HG03097 (cell line): ENCODE data around the gene TECPR1.

ENCODE experiments used
- ATAC-seq: cut with Tn5 transposase; IDR thresholded peaks from one replicate; pipeline ENCODE4 v1.9.1; 2021; ENCODE audit not compliant: unreplicated experiment, low FRiP score

Gene TECPR1

DNA sequence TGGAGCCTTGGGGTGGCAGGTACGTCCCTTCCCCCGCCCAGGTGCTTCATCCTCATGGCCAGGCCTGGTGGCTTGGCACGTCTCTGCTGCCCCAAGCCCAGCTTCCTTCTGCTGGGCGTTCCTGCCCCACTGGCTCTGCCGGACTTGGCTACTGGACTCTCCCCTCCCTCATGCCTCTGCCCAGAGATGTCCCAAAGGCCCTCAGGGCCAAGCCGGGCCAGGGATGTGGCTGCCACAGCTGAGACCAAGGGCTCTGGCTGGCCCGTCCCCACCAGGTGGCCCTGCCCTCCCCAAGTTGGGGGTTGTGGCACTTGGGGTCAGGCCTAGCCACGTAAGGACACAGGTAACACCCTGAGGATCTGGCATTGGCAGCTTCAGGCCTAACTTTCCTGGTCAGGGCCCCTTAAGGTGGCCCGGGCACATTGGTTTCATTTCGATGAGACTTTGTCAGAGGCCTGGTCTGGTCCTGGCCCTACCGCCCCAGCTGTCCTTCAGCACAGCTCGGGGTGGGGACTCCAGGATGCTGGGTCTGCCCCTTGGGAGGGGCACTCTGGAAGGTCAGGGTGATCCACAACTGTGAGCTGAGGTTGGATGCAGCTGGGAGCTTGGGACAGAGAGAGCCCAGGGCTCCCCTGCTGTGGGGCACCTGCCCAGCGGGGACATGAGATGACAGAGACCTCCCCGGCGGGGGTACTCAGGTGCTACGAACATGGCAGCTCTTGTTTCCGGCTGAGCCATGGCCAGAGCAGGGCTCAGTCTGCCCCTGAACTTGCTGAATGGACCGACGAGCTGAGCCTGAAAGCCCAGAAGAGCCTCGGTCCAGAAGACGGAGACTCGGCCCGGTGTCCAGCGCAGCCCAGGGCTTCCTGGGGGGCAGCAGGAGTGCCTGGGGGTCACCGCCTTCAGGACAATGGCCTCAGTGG lies 37.9 kb downstream of the TECPR1 start:
- ATAC-seq: no peak

DNA sequence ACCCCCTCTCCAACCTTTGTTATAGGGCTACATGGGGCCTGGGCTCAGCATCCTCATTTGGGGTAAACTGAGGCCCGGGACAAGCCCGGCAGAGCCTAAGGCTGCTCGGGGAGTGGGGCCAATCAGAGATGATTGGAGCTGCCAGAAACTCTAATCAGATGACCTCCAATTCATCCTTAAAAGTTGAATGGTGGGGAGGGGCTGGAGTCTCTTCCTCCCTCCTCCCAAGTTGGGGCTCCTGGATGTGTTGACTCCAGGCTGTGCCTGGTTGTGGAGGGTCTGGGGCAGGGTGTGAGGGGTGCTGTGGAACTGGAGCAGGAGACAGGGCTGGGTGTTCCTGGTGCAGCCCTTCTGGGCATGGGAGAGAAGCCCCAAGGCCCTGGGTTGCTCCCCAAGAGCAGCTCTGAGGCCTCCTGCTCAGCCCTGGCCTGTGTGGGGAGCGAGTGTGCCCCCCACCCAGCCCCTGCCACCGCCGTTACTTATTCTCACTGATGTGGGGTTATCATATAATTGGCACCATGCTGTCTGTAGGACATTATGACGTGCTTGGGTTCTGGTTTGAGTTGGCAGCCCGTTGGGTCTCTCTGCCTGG lies 38.6 kb downstream of the TECPR1 start:
- no peak for ATAC-seq

DNA sequence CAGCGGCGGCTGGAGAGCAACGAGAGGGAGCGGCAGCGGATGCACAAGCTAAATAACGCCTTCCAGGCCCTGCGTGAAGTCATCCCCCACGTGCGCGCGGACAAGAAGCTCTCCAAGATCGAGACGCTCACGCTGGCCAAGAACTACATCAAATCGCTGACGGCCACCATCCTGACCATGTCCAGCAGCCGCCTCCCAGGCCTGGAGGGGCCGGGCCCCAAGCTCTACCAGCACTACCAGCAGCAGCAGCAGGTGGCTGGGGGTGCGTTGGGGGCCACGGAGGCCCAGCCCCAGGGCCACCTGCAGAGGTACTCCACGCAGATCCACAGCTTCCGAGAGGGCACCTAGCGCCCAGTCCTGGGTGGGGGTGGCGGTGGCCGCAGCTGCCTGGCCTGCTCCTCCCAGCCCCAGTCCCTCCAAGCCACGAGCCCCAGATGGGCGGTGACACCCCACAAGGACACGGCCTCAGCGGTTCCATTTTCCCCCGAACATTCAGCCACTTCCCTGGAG lies 39.4 kb downstream of the TECPR1 start:
- ATAC-seq: no peak

DNA sequence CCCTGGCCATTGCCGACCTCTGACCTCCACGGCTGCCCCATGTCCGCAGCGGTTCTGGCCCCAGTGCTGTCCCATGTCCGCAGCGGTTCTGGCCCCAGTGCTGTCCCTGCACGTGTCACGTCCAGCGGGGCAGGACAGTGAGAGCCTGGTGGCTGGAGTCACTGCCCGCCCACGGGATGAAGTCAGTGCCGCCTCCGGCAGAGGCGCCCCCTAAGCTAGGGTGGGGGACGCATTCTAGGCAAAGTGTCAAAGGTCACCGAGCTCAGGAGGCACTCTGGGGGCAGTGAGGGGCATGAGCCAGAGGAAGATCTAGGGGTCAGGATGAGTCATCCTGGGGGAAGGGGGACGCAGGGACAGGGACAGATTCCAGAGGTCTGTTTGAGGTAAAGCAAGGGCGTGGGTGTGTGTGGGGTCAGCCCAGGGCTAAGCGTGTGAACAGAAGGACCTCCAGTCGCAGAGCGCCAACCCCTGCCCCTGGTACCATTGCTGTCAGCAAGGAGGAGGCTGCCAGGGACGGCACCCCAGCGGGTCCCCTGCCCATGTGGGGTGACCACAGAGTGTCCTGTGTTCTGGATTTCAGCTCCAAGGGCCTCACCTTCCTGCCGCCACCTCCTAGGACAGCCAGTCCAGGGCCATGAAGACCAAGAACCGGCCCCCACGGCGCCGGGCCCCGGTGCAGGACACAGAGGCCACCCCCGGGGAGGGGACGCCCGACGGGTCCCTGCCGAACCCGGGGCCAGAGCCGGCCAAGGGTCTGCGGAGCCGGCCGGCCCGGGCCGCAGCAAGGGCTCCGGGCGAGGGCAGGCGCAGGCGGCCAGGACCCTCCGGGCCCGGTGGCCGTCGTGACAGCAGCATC lies 40.1 kb downstream of the TECPR1 start:
- ATAC-seq: no peak

DNA sequence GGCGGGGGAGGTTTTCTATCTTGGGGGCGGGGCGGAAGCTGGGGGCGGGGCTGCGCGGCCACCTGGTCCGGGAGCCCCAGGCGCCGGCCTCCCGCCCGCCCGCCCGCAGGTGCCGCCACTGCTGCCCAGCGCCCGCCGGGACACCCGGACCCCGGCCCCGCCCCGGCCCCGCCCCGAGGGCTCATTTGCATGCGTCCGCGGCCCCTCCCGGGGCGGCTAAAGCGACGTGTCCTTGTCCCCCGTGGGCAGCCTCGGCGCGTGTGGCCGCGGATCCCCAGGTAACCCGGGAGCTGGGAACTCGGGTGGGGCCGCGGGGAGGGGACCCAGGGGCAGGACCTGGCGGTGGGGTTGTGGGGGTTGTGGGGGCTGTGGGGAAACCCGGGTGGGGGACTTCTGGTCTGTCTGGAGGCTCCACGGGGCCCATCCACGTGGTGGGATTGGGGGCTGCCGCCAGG lies 40.8 kb downstream of the TECPR1 start, which contains the start of gene BHLHA15:
Gene BHLHA15 (plus strand): TSS at position 219 of the 455 bp plus-strand sequence. CDS start 871 bp downstream, outside the sequence.
- no peak for ATAC-seq

DNA sequence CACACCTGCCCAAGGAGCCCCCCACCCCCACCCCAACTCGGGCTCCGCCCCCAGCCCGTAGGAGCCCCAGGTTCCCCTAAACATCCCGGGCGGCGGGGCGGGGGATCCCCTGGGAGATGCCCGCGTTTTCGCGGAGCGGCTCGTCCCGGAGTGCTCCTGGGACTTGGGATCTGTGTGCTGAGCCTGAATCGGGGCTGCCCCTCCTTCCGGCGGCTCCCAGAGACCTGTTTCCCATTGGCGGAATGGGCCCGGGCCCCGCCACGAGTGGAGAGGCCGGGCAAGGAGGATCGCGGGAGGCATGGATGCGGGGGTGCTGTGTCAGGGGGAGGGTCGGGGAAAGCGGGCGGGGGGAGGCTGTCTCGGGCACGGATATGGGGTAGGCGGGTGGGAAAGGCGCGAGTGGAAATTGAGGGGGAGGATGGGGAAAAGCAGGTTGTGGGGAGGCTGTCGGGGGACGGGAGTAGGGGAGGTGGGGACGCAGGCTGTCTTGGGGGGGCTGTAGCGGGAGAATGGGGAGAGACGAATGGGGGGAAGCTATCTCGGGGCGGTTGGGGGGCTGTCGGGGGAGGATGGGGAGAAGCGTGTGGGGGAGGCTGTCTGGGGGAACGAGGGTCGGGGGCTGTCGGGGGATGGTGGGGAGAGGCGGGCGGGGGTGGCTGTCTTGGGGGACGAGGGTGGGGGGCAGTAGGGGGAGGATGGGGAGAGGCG lies 41.4 kb downstream of the TECPR1 start:
- no peak for ATAC-seq

DNA sequence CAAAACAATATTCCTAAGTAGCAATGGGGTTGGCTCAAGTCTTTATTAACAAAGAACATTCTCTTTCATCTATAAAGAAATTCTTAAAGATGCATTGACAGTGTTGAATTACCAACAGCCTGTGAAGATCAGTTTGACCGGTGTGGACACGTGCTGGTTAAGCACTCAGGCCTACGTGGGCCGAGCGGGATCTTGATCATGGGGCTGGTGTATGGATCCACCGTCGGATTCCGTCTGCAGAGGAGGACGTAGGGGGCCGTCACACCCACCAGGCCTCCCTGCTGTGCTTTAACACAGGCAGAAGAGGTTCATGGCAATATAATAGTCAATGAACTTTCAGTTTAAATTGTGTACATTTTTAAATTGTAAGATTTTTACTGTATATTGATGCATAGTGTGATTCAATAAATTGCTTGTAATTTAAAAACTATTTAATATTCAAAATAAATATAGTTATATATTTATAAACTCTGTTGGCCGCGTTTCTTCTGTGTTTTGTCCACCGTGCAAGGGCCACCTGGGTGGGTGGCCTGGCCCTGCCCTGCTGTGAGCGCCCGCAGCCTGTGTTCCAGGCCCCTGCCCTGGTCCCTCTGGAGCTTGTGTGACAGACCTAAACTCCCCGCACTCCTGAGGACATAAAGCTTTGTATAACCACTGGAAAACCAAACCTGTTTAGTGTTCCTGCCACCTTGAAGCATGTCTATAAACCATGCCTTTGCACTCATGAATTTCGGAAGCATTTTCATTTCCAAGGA lies 42.7 kb downstream of the TECPR1 start:
- ATAC-seq: no peak

DNA sequence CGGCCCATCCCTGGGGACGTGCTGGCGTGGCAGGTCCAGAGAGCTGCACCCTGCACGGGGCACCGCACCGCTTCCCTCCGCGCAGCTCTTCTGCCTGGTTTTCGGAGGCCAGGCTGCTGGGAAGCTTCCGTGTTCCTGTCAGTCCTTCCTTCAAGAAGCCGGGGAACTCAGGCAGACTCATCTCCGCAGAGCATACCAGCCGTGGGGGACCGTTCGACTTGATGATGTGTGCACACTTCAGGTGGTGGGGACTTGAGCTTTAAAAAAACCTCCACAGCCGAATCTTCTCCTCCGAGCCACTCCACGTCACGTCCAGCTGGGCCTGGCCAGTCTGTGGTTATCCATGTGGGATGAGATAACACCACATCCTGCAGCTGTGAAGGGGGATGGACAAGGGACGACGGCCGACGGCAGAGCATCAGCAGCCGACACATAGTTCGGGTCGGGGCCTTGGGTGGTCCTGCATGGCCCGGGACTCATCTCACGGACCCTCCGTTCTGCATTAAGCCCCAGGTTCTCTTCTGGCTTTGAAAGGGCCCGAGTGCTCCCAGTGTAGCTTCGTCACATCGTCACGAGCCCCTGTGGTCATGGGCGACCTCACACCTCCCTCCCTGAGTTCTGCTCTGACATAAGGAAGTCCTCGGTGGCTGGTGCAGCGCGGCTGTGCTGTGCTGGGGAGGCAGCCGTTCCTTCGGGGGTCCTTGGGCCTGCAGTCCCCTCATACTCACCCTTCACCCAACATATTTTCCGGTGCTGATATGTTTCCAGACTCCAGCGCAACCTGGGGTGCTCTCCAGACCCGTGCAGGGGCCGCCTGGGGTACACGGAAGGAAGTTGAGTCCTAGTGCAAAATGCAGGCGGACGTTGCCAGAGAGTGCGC lies 45.3 kb downstream of the TECPR1 start:
- ATAC-seq: no peak

DNA sequence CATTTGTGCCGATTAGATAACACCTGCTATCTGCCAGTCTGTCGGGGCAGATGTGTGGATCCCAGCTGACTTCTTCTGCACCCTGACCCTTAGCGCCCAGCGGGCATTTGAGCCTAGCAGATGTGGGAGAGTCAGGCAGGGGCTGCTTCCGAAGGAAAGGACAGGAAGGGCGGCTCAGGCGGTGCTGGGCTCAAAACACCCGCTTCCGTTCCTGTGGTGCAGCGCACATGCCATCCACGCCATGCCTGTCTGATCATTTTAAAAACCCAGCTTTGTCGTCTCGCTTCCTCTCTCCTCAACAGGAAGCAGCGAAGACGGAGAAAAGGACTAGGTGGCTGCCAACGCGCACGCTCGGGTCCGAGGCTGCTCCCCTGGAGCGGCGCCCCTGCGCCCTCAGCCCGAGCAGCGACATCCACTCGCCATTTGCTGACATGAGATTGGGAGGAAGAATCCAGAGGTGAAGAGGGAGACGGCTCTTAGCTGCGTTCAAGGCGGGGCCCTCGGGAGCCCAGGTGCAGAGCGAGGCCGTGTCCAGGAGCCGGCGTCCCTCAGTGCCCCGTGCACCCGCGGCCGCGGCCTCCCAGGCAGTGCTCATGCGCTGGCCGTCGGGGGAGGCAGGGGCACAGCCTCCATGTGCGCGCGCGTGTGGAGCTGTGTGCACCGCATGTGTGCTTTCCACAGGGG lies 46.7 kb downstream of the TECPR1 start:
- ATAC-seq: no peak

DNA sequence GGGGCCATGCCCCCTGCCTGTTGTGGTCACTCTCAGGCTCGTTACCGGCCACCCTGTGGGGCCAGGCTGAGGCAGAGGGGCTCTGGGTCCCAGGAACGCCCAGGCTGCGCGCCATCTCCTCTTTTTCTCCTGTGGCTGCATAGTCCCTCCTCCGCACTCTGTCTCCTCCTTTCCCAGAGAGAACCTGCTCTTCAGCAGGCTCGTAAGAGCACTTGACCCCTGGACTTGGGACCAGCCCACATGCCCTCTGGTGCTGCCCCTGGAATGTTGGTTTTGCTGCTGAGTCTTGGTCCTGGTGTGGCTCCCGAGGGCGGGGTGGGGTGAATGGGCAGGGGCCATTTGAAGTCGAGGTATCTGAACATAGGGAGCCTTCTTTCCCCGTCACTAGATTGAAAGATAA lies 47.4 kb downstream of the TECPR1 start:
- ATAC-seq: no peak

DNA sequence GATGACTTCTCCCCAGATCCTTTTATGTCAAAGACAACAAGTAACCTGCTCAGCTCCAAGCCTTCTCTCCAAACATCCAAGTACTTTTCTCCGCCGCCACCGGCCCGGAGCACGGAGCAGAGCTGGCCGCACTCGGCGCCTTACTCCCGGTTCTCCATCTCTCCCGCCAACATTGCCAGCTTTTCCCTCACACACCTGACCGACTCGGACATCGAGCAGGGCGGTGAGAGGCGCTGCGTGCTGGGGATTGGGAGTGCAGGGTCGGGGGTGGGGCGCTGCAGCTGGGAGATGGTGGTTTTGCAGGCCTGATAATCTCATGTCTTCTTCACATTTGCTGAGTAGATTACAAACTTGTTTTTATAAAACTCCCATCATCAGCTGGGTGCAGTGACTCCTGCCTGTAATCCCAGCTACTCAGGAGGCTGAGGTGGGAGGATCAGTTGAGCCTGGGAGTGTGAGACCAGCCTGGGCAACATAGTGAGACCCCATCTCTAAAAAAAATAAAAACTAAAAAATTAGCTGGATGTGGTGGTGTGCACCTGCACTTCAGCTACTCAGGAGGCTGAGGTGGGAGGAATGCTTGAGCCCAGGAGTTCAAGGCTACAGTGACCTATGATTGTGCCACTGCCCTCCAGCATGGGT lies 47.9 kb downstream of the TECPR1 start:
- no peak for ATAC-seq

DNA sequence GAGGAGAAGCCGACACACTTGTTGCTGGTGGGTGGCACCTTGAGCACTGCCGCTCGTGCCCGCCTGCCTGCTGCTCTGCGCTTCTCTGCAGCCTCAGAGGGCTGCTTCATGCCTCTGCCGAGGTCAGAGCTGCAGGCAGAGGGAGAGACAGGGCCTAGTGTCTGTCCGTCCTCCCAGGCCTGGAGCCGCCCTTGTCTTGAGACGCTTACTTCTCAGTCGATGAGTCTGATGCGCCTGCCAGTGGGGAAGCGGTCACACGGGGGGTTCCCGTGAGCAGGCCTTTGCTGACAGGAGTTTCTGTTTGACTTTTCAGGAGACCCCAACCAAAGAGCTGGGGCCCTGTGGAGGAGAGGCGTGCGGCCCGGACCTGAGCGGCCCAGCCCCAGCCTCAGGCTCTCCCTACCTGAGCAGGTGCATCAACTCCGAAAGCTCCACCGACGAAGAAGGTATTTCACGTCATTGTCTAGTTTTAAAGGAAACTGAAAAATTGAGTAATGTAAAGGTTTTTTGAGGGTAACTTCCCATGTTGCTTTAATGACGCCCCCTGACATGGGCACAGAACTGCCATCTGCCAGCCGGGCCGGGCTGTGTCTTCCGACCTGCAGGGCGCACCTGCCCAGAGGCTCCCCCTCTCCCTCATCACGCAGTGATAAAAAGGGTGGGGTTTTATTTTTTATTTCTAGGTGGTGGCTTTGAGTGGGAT lies 48.6 kb downstream of the TECPR1 start:
- no peak for ATAC-seq

DNA sequence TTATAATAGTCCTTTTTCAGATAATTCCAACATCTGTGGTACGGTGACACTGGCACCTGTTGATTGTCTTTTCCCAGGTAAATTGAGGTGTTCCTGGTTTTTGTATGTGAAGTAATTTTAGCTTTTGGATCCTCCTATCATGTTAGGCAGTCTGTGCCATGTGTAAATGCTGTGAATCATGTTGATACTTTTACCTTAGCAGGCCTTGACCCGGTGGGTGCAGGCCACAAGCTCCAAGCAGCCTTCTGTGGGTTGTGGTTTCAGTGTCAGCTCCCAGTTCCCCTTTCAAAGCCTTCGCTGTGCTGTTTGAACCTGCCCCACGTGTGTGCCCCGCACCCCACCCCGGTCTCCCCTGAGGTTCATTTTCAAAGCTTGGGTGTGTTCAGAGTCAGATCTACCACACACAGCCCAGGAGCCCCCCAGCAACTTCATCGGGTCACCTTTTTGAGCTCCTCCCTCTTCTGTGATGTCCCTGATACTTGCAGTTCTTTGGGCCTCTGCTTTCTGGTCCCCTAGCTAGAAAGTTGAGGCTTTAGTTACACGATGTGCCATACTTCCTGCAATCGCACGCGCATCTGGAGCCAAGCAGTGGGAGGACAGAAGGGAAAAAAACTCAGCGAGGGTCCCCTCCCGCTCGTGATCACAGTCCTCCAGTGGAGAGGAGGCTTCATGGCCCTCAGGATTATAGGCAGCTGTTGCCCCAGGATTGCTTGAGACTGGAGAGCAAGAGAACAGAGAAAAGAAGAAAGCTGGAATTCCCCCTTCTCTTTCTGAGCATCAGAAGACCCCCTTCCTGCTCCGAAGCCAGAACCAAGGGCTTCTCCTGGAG lies 49.5 kb downstream of the TECPR1 start:
- ATAC-seq: peak; percentile 92

DNA sequence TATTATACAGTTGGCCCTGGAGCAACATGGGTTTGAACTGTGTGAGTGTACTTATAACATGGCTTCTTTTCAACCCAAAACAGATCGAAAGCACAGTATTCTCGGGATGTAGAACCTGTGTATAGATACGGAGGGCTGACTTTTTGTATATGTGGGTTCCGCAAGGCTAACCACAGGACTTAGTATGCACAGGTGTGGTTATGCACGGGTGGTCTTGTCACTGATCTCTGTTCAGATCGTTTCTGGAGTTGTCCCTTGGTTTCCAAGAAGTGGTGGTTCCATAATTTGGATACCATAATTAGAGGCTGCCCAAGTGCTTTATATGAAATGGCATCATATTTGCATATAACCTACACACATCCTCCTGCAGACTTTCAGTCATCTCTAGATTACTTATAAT lies 51.7 kb downstream of the TECPR1 start:
- ATAC-seq: peak; percentile 42

DNA sequence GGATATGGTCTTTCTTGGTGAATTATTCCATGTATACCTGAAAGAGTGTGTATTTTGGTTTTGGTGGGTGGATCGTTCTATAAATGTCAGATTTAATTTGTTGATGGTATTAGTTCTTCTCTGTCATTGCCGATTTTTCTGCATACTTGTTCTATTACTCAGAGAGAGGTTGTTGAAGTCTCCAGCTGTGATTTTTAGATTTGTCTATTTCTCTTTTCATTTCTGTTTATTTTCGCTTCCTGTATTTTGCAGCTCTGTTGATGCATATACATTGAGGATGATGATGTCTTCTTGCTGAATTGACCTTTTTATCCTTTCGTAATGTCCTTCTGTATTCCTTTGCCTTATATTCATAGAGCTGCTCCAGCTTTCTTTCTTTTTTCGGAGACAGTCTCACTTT lies 52.9 kb downstream of the TECPR1 start:
- ATAC-seq: no peak
